ENCODE results near the gene RTN4.

RTN4 gene

DNA sequence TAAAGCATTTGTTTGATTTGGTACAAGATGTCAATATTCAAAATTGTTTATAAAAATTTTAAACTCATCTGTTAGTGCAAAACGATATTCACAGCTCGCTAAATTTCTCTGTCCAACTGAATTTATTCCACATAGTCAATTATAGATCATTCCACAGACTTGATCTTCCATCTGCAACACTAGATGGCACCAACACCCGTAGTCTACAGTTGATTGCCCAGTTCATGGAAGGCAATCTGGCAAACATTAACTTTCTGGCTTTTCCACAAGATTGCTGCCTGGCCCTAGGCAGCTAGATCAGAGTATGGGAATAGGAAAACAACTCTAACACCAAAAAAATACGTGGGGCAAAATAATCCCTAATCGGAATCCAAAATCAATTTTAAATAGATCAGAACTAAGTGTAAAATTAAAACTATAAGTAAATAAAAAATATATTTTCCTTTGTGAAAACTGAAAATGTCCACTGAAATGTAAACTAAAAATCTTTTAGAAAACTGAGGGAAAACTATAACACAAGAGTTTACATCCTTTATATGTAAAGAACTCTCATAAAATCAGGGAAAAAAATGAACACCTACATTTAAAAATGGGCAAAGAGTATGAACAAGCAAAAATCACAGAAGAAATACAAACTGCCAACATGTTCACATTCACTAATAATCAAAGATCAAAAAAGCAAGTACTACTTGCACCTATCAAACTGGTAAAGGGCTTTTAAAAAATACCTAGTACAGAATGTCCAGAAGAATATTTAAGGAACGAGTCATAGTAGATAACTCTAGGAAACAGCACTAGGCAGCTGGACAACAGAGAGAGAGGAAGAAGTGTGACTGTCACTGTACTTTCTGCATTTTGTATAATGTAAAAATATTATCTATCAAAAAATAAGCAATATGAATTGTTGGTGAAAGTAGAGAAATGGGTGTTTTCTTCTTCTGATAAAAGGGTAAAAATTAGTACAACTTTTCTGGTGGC lies 35.0 kb downstream of the RTN4 start:
- Histone ChIP-seq H3K9me2 (ENCODE audit: low read depth, low read length) (no peaks in the 10 kb centered on the region), H3K9ac (ENCODE audit: low read length) (no peak overlapping the region), H3K36me3 (ENCODE audit: insufficient read depth, low read length) (peaks cover 7% of the 10 kb centered on the region; the same call in 1 of the 2 replicates), H3F3A (ENCODE audit: insufficient read depth, low read length) (no peaks in the 10 kb centered on the region), H3K4me3 (ENCODE audit: low read depth, low read length, poor library complexity, severe bottlenecking) (no peak overlapping the region), H3K4me2 (ENCODE audit: low read length) (no peak overlapping the region), H2AFZ (ENCODE audit: low read length) (no peak overlapping the region), H4K20me1 (ENCODE audit: insufficient read depth, low read length) (no peaks in the 10 kb centered on the region), H3K4me1 (ENCODE audit: insufficient read depth, low read length, severe bottlenecking) (peaks cover 53% of the 10 kb centered on the region), H3K79me2 (ENCODE audit: insufficient read depth, low read length) (peaks cover 31% of the 10 kb centered on the region), H3K27ac (ENCODE audit: low read depth, low read length, poor library complexity, severe bottlenecking) (no peak overlapping the region), H3K27me3 (ENCODE audit: insufficient read depth, low read length) (no peaks in the 10 kb centered on the region), H3K9me3 (ENCODE audit: low read length) (0 out of 2 replicates have a peak, but pooled peaks cover 2% of the 10 kb centered on the region)
- TF ChIP-seq EZH2 (IDR thresholded peaks at IDR 0.05; ENCODE audit: borderline replicate concordance, low read length), result no peak
- TF ChIP-seq, protein P1, sequence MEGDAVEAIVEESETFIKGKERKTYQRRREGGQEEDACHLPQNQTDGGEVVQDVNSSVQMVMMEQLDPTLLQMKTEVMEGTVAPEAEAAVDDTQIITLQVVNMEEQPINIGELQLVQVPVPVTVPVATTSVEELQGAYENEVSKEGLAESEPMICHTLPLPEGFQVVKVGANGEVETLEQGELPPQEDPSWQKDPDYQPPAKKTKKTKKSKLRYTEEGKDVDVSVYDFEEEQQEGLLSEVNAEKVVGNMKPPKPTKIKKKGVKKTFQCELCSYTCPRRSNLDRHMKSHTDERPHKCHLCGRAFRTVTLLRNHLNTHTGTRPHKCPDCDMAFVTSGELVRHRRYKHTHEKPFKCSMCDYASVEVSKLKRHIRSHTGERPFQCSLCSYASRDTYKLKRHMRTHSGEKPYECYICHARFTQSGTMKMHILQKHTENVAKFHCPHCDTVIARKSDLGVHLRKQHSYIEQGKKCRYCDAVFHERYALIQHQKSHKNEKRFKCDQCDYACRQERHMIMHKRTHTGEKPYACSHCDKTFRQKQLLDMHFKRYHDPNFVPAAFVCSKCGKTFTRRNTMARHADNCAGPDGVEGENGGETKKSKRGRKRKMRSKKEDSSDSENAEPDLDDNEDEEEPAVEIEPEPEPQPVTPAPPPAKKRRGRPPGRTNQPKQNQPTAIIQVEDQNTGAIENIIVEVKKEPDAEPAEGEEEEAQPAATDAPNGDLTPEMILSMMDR (IDR thresholded peaks at IDR 0.05; ENCODE audit: low read length), result peak; percentile 76

DNA sequence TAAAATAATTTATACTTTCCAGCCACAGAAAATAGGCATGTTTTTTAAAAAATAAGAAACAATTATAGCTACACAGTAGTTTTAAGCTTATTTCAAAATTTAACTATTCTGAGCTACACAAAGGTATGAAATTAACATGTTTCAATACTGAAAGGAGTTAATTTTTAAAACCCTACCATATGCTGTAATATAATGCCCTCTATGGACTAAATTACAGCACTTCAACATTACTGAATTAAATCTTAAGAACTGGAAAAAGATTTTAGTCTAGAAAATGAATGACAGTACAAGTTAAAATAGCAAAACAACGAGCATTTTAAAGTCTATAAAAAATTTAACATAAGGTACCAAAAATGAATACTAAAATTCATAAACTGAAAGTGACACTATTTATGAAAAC lies 36.3 kb downstream of the RTN4 start:
- H3K4me2 ChIP-seq (ENCODE audit: low read length), result no peak overlapping the region
- no peak overlapping the region for H3K4me3 ChIP-seq (ENCODE audit: low read depth, low read length, poor library complexity, severe bottlenecking)
- H3K27me3 ChIP-seq (ENCODE audit: insufficient read depth, low read length), result no peaks in the 10 kb centered on the region
- H3K9me2 ChIP-seq (ENCODE audit: low read depth, low read length), result no peaks in the 10 kb centered on the region
- no peaks in the 10 kb centered on the region for H3F3A ChIP-seq (ENCODE audit: insufficient read depth, low read length)
- TF ChIP-seq, protein P1 (IDR thresholded peaks at IDR 0.05; ENCODE audit: low read length), result peak; percentile 63
- TF ChIP-seq EZH2 (IDR thresholded peaks at IDR 0.05; ENCODE audit: borderline replicate concordance, low read length), result no peak
- H3K9ac ChIP-seq (ENCODE audit: low read length), result no peak overlapping the region
- H3K27ac ChIP-seq (ENCODE audit: low read depth, low read length, poor library complexity, severe bottlenecking), result peak overlapping the region; percentile 81
- H3K9me3 ChIP-seq (ENCODE audit: low read length), result 0 out of 2 replicates have a peak, but pooled peaks cover 2% of the 10 kb centered on the region
- H4K20me1 ChIP-seq (ENCODE audit: insufficient read depth, low read length), result no peaks in the 10 kb centered on the region
- H3K36me3 ChIP-seq (ENCODE audit: insufficient read depth, low read length), result peaks cover 6% of the 10 kb centered on the region; the same call in 1 of the 2 replicates
- peaks cover 35% of the 10 kb centered on the region for H3K79me2 ChIP-seq (ENCODE audit: insufficient read depth, low read length)
- peaks cover 53% of the 10 kb centered on the region for H3K4me1 ChIP-seq (ENCODE audit: insufficient read depth, low read length, severe bottlenecking)
- H2AFZ ChIP-seq (ENCODE audit: low read length), result no peak overlapping the region

DNA sequence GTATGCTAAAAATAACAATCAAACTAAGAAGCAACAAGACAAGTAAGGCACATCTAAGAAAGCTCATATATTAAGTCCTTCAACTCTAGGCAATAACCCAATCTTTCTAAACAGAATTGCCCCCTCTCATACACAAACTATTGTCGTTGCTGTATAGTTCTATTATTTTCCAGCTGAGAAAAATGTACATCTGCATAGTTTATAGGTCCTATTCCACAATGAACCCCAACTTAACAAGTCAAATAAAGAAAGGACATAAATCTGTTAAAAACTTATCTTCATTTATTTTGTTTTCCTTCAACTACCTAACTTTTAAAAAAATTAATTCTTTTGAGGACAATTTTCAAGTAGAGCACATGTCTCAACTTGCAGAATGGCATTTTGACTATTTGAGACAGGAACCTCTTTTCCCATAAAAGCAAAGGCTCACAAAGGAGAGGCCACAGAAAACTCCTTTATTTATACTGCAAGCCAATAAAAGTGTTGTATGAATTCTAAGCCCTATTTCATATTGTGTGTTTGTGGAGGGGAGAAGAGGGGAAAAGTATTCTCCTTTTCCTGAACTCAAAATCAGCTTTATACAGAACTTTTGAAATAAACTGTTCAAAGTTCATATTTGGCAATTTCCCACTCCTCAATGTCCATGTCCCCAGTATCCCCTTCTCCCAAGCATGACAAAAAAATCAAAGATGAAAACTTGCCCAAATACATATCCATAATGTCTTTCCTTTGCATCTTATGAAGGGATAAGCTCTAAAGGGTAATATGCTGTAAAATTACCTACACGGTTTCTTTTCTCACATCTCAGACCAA lies 37.4 kb downstream of the RTN4 start:
- H3K4me2 ChIP-seq (ENCODE audit: low read length), result peak overlapping the region; percentile 86; the same call in 1 of the 2 replicates
- peaks cover 36% of the 10 kb centered on the region for H3K79me2 ChIP-seq (ENCODE audit: insufficient read depth, low read length)
- H4K20me1 ChIP-seq (ENCODE audit: insufficient read depth, low read length), result no peaks in the 10 kb centered on the region
- no peaks in the 10 kb centered on the region; the same call in 1 of the 2 replicates for H3K36me3 ChIP-seq (ENCODE audit: insufficient read depth, low read length)
- no peaks in the 10 kb centered on the region for H3F3A ChIP-seq (ENCODE audit: insufficient read depth, low read length)
- TF ChIP-seq, protein P1 (IDR thresholded peaks at IDR 0.05; ENCODE audit: low read length), result no peak
- TF ChIP-seq EZH2 (IDR thresholded peaks at IDR 0.05; ENCODE audit: borderline replicate concordance, low read length), result no peak
- H3K9me2 ChIP-seq (ENCODE audit: low read depth, low read length), result no peaks in the 10 kb centered on the region
- H3K9ac ChIP-seq (ENCODE audit: low read length), result peak overlapping the region; percentile 46; the same call in 1 of the 2 replicates
- peaks cover 62% of the 10 kb centered on the region for H3K4me1 ChIP-seq (ENCODE audit: insufficient read depth, low read length, severe bottlenecking)
- H3K27me3 ChIP-seq (ENCODE audit: insufficient read depth, low read length), result no peaks in the 10 kb centered on the region
- 0 out of 2 replicates have a peak, but pooled peaks cover 2% of the 10 kb centered on the region for H3K9me3 ChIP-seq (ENCODE audit: low read length)
- no peak overlapping the region for H2AFZ ChIP-seq (ENCODE audit: low read length)
- peak overlapping the region; percentile 81 for H3K27ac ChIP-seq (ENCODE audit: low read depth, low read length, poor library complexity, severe bottlenecking)
- H3K4me3 ChIP-seq (ENCODE audit: low read depth, low read length, poor library complexity, severe bottlenecking), result no peak overlapping the region
